Measurements from ENCODE around the gene CNDP1. TPM values are rescaled to one million over a fixed set of nuclear protein-coding genes. Genes with fewer than 3 reads are reported as not detected.

CNDP1 gene
- total RNA-seq (2022; extraction: Qiagen RNA extraction): not detected in 5 replicates

GRCh38 chr18:74534150-74534969 is at the start of gene CNDP1:
TSS of gene CNDP1 (plus strand) at chr18:74534500. CDS start at chr18:74534668, 168 bp downstream.

GRCh38 chr18:74495581-74496507 is 38.5 kb upstream of the CNDP1 start, which contains the start of gene CNDP2:
TSS of gene CNDP2 (plus strand) at chr18:74496363. CDS start at chr18:74499974, 3,611 bp downstream.

GRCh38 chr18:74597662-74598349 is 63.5 kb downstream of the CNDP1 start, which contains the start of gene ZNF407:
TSS of gene ZNF407 (plus strand) at chr18:74597870. CDS start at chr18:74631020, 33,150 bp downstream.

Other genes starting within 250 kb of the CNDP1 start
- gene CYB5A, start 242.5 kb upstream of the CNDP1 start, total RNA-seq (2022; extraction: Qiagen RNA extraction): 118 to 134 TPM (median 124 TPM) in 5 replicates
- not detected in 5 replicates for gene C18orf63, start 218.7 kb upstream of the CNDP1 start, total RNA-seq (2022; extraction: Qiagen RNA extraction)
- gene DIPK1C, start 77.2 kb upstream of the CNDP1 start, total RNA-seq (2022; extraction: Qiagen RNA extraction): 0.02 TPM in 1 of 5 replicates, not detected in the others
- 72.9 to 88.7 TPM (median 78.6 TPM) in 5 replicates for gene CNDP2, start 38.1 kb upstream of the CNDP1 start, total RNA-seq (2022; extraction: Qiagen RNA extraction)
- gene ZNF407, start 63.4 kb downstream of the CNDP1 start, total RNA-seq (2022; extraction: Qiagen RNA extraction): 2.4 to 2.8 TPM (median 2.8 TPM) in 5 replicates